Subcutaneous abdominal adipose tissue (tissue), 5 donors: ENCODE measurements around the gene ESAM.

Experiments used
- H3K27ac ChIP-seq: one replicate; pipeline ENCODE4 v1.7.0; 2013; ENCODE audit warnings: low read depth, mild to moderate bottlenecking, inconsistent platforms, low read length, moderate library complexity
- H3K27me3 ChIP-seq, 5 donors: one replicate each; pipeline ENCODE4 v1.7.0; 2013; ENCODE audit warnings: low read length in 5 of 5, inconsistent platforms in 1 of 5; ENCODE audit not compliant: control insufficient read depth in 5 of 5, insufficient read depth in 4 of 5
- H3K36me3 ChIP-seq, 5 donors: one replicate each; pipeline ENCODE4 v1.7.0; 2013; ENCODE audit warnings: low read length in 5 of 5; ENCODE audit not compliant: control insufficient read depth in 5 of 5, insufficient read depth in 5 of 5
- H3K4me1 ChIP-seq, 5 donors: one replicate each; pipeline ENCODE4 v1.7.0; 2013; ENCODE audit warnings: low read length in 5 of 5, mild to moderate bottlenecking in 3 of 5, moderate library complexity in 1 of 5; ENCODE audit not compliant: control insufficient read depth in 5 of 5, insufficient read depth in 5 of 5
- H3K4me3 ChIP-seq, 5 donors: one replicate each; pipeline ENCODE4 v1.7.0; 2013; ENCODE audit warnings: low read length in 5 of 5, low read depth in 1 of 5
- H3K9ac ChIP-seq, 5 donors: one replicate each; pipeline ENCODE4 v1.7.0; 2013; ENCODE audit warnings: low read length in 5 of 5, mild to moderate bottlenecking in 4 of 5, moderate library complexity in 3 of 5
- H3K9me3 ChIP-seq, 5 donors: one replicate each; pipeline ENCODE4 v1.7.0; 2013; ENCODE audit warnings: low read length in 5 of 5; ENCODE audit not compliant: control insufficient read depth in 5 of 5
- donor health status: healthy.
- donor health status: healthy.
- donor health status: healthy.
- donor health status: healthy.
- donor health status: healthy.

The ESAM gene

DNA sequence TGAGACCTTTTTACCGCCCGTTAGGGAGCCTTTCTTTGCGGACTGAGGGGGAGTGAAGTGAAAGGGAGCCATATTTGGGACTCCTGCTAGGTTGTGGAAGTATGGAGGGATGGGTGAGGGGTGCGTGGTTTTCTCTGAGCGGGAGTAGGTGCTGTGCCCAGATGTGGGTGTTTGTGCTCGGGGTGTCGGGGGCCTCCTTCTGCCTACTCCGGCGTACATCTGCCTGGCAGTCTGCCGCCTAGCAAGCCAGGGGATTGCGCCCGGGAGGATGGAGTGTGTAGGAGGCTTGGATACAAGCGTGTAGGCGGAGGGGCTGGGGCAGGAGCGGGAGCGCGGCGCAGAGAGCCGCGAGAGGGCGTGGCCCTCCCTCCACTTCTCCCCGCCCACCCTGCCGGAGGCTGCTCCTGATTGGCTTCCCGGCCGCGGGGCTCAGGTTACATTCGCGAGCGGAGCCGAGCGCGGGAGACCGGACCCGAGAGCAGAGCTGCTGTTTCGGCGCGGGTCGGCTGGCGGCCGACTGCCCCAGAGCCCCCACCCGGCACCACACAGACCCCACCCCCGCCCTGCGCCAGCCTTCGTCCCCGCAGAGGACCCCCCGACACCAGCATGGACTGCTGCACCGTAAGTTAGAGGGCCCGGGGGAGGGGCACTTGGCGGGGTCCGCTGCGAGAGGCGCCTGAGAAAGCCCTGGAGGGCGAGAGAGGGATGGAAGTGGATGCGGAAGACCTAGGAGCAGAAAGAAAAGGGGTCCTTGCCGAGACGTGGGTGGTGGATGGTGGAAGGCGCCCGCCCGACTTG is 22.4 kb downstream of the ESAM start, which contains the start of gene NRGN:
Gene NRGN (plus strand): TSS at position 464 of the 798 bp plus-strand sequence. CDS start 143 bp downstream, at position 607.
- peaks cover 2 to 18% (median 17%) of the 10 kb centered on the region in 5 donors for H3K4me1 ChIP-seq
- H3K36me3 ChIP-seq: no peaks in the 10 kb centered on the region
- H3K4me3 ChIP-seq: peak within 1 kb of the TSS; percentile 38 to 64 (median 63)
- H3K27me3 ChIP-seq: peaks cover 9 to 25% (median 19%) of the 10 kb centered on the region in 5 donors
- H3K9ac ChIP-seq: peak within 1 kb of the TSS in 1 of 5 donors; percentile 2
- no peak within 1 kb of the TSS for H3K27ac ChIP-seq
- H3K9me3 ChIP-seq: no peaks in the 10 kb centered on the region

GRCh38 chr11:124738713-124739478 is 23.2 kb downstream of the ESAM start:
- H3K4me3 ChIP-seq: peak overlapping the region in 4 of 5 donors; percentile 38 to 64 (median 54)
- no peak overlapping the region for H3K9ac ChIP-seq
- no peak overlapping the region for H3K27ac ChIP-seq
- H3K36me3 ChIP-seq: no peaks in the 10 kb centered on the region
- no peaks in the 10 kb centered on the region for H3K9me3 ChIP-seq
- peaks cover 2 to 18% (median 17%) of the 10 kb centered on the region in 5 donors for H3K4me1 ChIP-seq
- H3K27me3 ChIP-seq: peaks cover 9 to 25% (median 17%) of the 10 kb centered on the region in 5 donors

GRCh38 chr11:124737638-124738305 is 24.3 kb downstream of the ESAM start:
- Histone ChIP-seq H3K4me3 (no peak overlapping the region), H3K9ac (no peak overlapping the region), H3K4me1 (peaks cover 2 to 18% (median 17%) of the 10 kb centered on the region in 5 donors), H3K9me3 (no peaks in the 10 kb centered on the region), H3K36me3 (no peaks in the 10 kb centered on the region), H3K27me3 (peaks cover 6 to 22% (median 16%) of the 10 kb centered on the region in 5 donors), H3K27ac (no peak overlapping the region)

DNA sequence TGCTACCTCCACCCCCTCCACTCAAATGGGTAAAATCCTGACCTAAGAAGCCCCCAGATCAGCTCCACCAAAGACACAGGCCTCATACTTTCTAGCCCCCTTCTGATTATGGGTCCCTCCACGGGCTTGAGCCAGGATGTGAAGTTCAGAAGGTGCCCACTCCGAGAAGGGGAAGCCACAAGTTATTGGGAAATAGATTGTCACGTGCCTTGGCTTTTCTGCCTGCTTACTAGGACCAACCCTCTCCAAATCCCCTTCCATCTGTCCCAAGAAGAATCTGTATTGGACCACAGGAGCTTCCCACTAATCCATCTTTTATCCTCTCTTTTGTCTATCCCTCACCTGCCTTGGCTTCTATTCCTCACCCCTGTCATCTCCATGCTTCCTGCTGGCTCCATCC is 25.4 kb downstream of the ESAM start:
- Histone ChIP-seq H3K4me3 (no peak overlapping the region), H3K9ac (no peak overlapping the region), H3K27ac (no peak overlapping the region), H3K27me3 (peaks cover 1 to 19% (median 10%) of the 10 kb centered on the region in 5 donors), H3K9me3 (no peaks in the 10 kb centered on the region), H3K4me1 (peaks cover 2 to 18% (median 17%) of the 10 kb centered on the region in 5 donors), H3K36me3 (no peaks in the 10 kb centered on the region)

- H3K27ac ChIP-seq: no peak overlapping the region
- H3K9ac ChIP-seq: no peak overlapping the region
- peaks cover 0 to 2% (median 0%) of the 10 kb centered on the region in 5 donors for H3K4me1 ChIP-seq
- H3K4me3 ChIP-seq: no peak overlapping the region
- H3K36me3 ChIP-seq: no peaks in the 10 kb centered on the region
- H3K27me3 ChIP-seq: no peaks in the 10 kb centered on the region
- no peaks in the 10 kb centered on the region for H3K9me3 ChIP-seq
Measured at GRCh38 chr11:124732230-124732629, 29.9 kb downstream of the ESAM start.

- no peak overlapping the region for H3K27ac ChIP-seq
- H3K27me3 ChIP-seq: peaks cover 0 to 8% (median 3%) of the 10 kb centered on the region in 5 donors
- H3K4me1 ChIP-seq: peaks cover 0 to 15% (median 12%) of the 10 kb centered on the region in 5 donors
- H3K9ac ChIP-seq: no peak overlapping the region
- no peaks in the 10 kb centered on the region for H3K36me3 ChIP-seq
- H3K4me3 ChIP-seq: no peak overlapping the region
- H3K9me3 ChIP-seq: no peaks in the 10 kb centered on the region
Measured at GRCh38 chr11:124729571-124729970, 32.5 kb downstream of the ESAM start.

DNA sequence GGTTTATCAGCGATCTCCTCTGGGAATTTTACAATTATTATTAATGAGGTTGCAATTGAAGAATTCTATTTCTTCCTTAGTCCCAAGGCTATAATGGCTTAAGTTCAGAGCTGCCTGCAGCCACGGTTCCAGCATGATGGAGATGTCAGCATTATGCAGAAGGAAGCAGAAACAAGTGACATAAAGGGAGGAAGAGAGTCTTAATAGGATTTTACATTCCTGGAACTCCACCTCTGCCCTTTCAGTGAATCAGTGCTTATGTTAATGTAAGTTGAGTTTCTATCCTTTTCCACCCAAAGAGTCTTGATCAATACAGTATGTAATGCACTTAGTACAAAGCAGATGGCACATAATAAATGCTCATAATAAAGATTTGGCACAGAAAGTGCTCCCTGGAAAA is 34.0 kb downstream of the ESAM start:
- Histone ChIP-seq H3K9ac (no peak overlapping the region), H3K27me3 (peaks cover 3 to 19% (median 11%) of the 10 kb centered on the region in 5 donors), H3K27ac (no peak overlapping the region), H3K4me3 (no peak overlapping the region), H3K9me3 (no peaks in the 10 kb centered on the region), H3K4me1 (peaks cover 0 to 15% (median 12%) of the 10 kb centered on the region in 5 donors), H3K36me3 (no peaks in the 10 kb centered on the region)

- H3K4me3 ChIP-seq: no peak overlapping the region
- peaks cover 3 to 25% (median 13%) of the 10 kb centered on the region in 5 donors for H3K27me3 ChIP-seq
- no peaks in the 10 kb centered on the region for H3K36me3 ChIP-seq
- H3K9ac ChIP-seq: no peak overlapping the region
- no peaks in the 10 kb centered on the region for H3K9me3 ChIP-seq
- peaks cover 0 to 15% (median 12%) of the 10 kb centered on the region in 5 donors for H3K4me1 ChIP-seq
- no peak overlapping the region for H3K27ac ChIP-seq
Measured at GRCh38 chr11:124727474-124727873, 34.6 kb downstream of the ESAM start.

DNA sequence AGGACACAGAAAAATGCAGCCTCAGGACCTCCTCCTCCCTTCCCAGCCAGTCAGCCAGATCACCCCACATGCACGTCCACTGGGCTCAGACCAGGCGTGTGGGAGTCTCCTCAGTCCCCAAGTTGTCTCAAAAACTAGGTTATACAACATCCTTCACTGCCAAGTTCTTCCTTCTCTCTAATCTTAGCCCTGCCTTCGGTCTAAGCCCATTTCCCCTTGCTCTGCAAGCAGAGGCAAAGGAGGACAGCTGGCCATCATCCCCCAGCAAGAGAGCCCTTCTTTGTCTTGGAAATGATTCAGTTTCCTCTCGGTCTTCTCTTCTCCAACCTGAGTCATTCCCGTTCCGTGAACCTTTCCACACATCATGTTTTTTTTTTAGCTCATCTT is 36.4 kb downstream of the ESAM start:
- Histone ChIP-seq H3K9me3 (no peaks in the 10 kb centered on the region), H3K36me3 (no peaks in the 10 kb centered on the region), H3K27me3 (peaks cover 3 to 40% (median 19%) of the 10 kb centered on the region in 5 donors), H3K9ac (no peak overlapping the region), H3K4me1 (peaks cover 0 to 15% (median 12%) of the 10 kb centered on the region in 5 donors), H3K27ac (no peak overlapping the region), H3K4me3 (no peak overlapping the region)
